Hematopoietic multipotent progenitor cell (in vitro differentiated cells): ENCODE measurements around the gene AIFM3. TPM values are rescaled to one million over a fixed set of nuclear protein-coding genes. Genes with fewer than 3 reads are reported as not detected.
A peak's percentile ranks its signal among the peaks of the same experiment; 100 is the strongest.
"Not testable (repeated sequence)": the region's sequence is repeated elsewhere in the genome, so short reads cannot be mapped to it uniquely, and the experiment has no call there.

Experiments used
- DNase-seq, 3 donors: peaks; one replicate each; pipeline ENCODE4 v3.0.0-alpha.2; 2011 to 2015; ENCODE audit warnings: low read depth in 2 of 3, low spot score in 2 of 3
- total RNA-seq: library from RNA; depleted of rRNA; stranded (reverse); fragments of >200 nt; gene quantifications from one replicate; pipeline ENCODE4 v1.2.3, GENCODE V29; 2012

Gene AIFM3
- total RNA-seq, 1 donor: 1.6 TPM

DNA sequence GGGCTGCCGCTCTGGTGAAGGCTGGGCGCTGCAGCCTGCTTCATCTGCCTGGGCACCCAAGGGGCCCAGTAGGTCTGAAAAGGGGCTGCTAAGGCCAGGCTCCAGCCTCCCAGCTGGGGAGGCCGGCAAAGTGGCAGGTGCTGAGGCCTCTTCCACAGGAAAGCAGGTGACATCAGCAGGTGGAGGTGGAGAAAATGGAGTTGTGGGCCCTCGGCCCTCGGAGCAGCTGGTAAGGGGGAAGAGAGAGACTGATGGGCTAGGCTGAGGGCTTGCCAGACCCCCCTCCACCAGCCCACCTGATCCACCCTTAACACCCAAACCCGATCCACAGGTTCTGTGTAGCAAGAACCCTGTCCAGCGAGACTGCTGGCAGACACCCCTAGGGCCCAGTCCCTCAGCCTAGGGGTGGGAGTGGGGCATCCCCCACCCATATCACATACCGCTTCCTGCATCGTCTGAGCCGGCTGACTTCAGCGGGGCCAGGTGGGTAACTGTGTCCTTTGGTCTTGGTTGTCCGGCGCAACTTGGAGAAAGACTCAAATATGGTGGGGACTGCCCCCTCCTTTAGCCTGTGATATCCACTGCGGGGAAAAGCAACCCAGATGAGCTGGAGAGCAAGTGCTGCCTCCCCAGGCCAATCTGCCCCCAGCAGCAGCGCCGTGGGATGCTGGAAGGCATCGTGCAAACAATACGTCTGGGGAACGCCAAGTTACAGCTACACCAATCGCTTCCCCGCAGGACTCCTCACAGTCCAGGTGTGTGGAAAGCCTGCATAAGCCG, 33.3 kb downstream of the AIFM3 start:
- DNase-seq: no peak

DNA sequence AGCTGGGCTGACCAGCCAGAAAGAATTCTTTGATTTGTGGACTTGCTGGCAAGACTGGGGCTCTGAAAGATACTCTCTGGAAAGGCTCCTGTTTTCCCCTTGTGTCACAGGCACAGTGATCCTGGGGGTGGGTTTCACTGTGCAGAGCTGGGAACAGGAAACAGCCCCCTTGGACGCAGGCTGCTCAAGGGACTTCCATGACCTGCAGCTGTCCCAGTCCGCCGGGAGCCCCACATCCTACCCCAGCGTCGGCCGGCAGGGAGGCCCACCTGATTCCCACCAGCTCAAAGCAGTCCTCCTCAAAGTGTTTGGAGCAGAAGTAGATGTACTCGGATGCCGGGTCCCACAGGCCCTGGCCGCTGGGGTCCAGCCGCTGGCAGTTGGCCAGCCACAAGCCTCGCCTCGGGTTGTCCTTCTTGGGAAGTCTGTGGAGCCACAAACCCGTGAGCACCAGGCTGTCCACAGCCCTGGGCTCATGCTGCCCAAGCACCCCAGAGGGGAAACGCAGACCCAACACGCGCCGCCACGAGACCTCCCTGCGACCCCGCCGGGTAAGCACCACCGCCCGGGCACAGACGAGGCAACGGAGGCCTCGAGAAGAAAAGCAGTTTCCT, 34.0 kb downstream of the AIFM3 start:
- no peak for DNase-seq

DNA sequence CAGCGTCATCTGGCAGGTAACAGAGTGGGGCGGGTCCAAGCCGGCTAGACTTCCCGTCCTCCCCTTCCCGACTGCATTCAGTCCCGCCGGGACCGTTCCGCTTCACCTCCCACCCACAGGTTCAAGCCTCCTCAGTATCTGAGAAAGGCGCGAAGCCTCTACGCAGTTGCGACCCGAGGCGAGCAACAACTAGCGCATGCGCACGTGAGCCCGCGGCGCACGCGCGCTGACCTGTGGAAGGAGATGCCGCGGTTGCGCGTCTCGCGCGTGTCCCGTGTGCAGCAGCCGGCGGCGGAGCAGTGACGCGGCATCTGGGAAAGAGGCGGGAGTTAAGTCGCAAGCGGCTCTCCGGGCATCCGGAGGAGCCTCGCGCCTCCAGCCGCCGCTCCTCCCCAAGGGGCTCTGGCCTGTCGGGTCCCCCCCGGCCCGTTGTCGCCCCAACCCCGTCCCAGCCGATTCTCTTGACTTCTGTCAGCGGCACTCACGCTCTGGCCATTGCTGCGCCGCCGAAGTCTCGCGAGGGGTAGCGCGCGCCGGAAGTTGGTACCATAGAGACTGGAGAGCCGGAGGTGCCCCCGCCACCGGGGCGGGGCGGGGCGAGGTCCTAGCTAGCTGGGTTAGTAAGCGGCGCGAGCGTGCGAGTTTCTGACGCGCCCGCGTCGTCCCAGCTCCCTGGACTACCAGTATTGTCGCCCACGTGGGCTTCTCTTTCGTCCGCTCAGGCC, 34.7 kb downstream of the AIFM3 start, which contains the start of gene THAP7:
TSS of gene THAP7 (minus strand) at position 518 of the 725 bp plus-strand sequence. CDS start at position 311, 207 bp downstream.
- DNase-seq: peak; percentile 97 to 98 (median 98)

DNA sequence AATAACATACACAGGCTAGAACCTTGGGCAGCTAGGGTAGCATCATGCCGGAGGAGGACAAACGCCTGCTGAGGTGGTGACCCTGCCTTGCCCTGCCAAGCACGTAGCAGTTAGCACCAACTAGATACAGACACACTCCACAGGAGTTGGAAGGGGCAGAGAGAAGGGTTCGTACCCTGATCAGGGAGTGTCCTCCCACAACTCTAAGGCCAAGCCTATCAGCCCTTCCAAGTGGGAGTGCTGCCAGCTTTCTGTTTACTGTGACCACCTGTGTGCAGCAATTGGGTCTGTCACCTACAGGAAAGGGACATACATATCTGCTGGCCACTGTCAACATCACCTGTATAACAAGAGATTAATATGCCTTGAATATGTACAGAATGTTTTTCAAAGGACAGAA, 36.7 kb downstream of the AIFM3 start:
- no peak for DNase-seq

DNA sequence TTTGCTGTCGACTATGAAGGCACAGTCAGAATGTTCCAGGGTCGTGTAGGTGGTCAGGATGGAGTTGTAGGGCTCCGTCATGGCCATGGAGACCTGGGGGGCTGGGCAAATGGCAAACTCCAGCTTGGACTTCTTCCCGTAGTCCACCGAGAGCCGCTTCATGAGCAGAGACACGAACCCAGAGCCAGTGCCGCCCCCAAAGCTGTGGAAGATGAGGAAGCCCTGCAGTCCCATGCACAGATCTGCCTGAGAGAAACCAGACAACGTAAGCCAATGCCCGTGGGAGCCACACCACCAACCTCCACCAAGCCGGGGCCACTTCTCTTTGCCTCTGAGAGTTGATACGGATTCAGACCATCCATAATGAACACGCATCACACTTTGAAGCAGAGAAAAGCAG, 42.2 kb downstream of the AIFM3 start:
- DNase-seq: not testable (repeated sequence)

DNA sequence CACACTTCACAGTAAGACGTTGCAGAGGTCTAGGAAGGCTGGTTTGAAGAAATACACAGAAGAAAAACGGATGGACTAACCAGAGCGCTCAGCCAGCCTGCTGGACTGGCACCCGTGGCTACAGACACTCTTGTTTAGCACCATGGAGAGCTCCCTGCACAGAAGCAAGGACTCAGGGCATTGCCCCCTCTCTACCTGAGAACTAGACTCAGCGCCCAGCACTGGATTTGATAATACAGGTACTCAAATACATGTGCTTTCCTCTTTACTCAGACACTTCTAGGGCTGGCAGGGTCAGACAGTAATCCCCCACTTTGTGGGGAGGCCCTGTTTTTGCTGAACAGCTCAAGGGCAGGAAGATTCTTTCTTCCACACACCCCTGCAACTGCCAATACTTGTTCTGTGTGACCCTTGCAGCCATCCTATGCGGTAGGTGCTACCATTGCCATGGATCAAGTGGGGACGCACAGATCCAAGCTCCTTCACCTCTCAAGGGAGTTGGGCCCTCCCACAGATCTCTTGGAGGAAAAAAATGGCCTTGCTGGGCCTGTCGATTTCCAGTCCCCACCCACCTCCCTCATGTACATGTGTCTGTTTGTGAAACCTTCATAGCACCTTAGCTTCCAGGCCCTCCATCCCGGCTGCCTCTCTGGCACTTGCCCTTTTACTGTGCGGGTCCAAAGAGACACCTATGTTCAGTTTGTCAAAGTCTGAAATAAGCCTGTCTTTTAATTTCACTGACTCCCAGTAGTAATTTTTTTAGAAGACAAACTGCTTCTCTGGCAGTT, 42.8 kb downstream of the AIFM3 start:
- peak in 2 of 3 donors; percentile 37 to 66 for DNase-seq

DNA sequence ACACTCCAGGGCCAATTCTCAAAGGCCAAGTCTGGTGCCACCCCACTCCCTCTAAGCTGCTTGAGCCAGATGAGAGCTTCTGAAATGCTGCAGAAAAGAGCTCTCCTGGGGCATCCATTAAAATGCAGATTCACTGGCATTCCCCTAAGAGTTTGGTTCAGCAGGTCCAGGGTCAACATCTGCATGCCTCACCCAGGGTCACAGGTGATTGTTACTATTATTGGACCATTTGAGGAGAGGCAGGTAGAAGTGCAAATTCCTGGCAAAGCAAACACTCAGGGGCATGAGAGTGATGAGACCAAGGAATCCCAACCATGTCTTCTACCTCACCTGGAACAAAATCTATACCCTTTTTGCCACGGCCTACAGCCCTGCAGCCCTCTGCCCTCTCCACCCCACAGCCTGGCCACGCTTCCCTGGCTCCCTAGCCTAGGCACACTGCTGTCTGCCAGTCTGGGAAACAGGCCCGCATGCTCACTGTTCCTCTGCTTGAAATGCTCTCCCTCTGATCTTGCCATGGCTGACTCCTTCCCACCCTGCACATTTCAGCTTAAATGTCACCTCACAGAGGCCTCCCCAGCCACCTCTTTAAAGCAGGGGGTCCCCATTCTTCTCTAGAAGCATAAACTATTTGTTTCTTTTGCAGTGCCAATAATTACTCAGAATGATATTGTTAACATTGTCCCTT, 43.5 kb downstream of the AIFM3 start:
- DNase-seq: no peak

DNA sequence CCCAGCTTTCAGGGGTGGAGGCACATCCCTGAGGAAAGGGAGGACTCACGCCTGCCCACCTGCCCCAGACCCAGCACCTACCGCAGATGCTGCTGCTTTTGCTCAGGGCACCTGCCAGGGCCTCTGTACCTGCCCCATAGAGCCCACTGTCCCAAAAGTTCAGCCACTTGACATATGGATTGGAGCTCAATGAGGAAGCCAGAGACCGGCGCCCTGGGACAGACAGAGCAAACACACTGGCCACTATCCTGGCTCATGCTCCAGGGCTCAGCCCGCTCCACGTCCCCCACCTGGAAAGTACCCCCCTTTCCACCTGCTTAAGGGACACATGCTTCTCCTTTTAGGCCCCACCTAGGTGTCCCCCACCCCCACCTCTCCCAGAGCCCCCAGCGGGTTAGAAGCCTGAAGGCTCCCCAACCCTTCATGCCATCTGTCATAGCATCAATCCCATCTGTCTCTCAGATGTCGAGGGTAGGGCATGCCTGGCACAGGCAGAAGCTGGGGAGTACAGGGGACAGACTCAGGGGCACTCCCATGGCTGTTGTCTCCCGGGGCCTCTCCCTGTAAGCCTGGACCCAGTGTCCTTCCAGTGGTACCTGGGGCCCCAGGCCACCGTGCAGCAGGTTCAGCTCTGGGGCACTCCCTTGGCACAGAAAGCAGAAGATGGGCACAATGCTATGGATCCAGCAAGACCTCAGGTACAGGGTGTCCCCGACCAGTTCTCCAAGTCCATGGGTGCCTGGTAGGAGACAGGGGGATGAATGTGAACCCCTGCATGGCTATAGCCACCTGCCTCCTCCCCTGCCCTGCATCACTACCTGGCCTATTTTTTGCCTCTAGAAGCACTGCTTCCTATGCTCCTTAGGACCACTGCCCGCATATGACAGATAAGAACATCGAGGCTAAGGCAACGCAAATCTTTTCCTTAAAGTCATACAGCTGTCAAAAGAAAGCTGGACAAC, 45.7 kb downstream of the AIFM3 start:
- no peak for DNase-seq

DNA sequence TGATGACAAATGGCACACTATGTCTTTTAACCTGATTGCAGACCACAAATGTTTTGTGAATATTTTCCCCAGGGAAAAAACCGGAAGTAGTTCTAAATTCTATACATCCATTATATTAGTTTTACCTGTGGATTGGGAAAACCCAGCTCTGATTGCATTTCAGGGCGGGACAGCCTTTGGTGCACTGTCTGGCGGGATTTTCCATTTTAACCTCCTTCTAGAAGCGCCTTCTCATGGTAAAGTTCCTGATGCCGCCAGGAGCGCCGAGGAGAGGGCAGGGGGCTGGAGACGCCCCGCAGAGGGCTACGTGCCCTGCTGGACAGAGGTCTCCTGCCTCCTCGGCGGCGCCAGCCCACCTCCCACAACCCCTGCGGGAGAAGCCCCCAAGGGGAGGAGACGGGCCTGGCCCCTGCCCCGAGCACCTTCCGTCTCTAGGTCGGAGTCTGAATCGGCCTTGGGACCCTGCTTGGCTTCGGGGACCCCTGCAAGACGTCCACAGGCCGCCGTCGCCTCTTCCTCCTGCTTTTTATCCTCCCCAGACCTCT, 46.7 kb downstream of the AIFM3 start:
- no peak for DNase-seq

DNA sequence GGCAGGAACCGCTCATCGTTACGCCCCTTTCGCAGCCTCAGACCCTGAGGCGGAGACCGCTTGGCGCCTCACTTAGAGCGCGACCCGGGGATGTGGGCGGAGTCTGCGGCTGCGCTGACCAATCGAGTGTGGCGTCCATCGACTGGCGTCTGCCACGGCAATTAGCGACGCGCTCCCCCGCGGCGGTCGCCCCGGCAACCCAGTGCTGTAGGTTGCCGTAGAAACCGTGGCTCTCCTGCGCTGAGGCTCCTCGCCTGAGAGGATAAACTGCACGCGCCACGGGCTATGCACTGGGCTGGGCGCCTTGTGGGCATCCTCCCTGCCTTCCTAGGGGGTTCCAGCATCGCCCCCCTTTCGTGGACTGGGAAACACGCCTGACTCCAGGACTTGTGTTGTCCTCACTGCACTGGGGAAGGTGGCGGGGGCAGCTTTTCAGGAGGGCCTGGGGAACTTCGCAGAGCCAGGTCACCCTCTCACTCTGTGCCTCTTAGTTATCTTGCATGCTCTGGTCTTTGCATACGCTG, 47.2 kb downstream of the AIFM3 start:
- DNase-seq: peak; percentile 64 to 92 (median 90)

DNA sequence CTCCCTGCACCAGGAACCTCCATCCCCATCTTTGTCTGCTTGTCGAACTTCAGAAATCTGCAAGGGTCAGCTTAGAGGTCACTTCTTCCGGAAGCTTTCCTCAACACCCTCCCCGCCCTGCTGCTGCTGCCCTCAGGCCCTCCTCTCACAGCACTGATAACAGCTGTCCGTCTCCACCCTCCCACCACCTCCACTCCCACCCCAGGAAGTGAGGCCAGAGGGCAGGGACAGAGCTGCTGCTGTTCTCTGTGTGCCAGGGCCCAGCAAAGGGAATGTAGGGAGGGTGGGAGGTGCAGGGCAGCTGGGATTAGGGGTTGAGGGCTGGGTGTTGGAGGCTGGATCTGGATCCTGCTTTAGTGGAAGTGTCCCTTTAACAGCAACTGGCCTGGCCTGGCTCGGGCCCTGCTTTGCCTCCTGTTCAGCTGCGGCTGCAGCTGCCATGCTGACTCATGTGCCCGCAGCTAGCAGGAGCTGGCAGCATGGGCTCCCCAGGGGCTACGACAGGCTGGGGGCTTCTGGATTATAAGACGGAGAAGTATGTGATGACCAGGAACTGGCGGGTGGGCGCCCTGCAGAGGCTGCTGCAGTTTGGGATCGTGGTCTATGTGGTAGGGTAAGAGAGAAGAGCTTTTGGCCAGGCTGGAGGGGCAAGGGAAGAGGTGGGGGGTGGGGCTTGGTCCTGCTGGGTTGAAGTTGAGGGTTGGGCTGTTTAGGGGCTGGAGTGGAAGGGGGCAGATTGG, 47.8 kb downstream of the AIFM3 start, which contains the start of gene P2RX6:
TSS of gene P2RX6 (plus strand) at position 440 of the 740 bp plus-strand sequence. CDS start at position 450, 10 bp downstream.
- peak in 1 of 3 donors; percentile 22 for DNase-seq

DNA sequence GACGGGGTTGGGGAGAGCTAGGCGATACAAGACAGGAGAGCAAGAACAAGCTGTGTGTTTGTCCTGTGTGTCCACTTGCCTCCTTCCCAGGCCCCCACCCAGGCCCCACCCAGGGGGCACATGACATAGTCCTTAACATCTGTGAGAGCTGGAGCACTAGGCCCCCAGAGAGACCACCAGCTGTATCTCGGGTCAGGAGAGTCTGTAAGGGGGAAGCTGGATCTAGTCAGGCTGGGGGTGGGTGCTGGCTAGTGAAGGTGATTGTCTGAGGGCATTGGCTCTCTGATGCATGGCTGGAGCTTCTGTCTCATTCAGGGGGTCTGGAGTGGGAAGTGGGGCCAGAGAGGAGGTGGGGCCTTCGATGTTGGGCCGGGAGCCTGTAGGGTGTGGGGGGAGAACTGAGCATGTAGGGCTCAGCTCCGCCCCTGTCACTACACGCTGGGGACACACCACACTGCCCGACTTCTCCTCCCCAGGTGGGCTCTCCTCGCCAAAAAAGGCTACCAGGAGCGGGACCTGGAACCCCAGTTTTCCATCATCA, 48.5 kb downstream of the AIFM3 start:
- DNase-seq: no peak

DNA sequence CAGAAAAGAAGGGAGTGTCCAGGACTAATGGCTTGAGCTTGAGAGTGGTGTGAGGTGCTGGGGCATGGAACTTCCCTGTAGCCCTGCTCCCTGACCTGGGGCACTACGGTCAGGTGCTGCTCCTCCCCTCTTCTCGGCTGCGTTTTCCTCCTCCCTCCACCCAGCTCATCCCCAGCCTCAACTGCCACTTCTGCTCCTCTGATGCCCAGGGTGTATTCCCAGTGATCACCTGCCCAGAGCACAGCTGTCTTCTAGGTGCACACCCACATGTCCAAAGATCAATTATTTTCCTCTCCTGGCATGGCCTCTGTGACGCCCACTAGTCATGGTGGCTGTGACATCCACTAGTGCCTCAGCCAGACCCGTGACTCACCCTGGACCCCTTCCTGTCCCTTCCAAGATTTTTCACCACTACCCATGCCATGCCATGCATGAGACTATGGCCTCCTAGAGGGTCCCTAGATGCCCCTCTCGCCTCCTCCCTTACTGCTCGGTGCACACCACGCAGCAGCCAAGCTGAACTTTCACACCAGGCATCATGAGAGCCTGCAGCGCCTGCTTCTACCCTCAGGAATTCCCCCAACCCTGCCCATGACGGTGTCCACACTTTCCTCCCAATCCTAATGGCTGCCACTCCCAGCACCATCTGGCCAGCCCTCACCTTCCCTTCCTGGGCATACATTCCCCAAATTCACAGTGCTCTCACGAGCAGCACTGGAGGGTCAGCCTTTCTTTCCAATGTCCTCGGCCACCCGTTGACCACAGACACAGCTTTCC, 49.8 kb downstream of the AIFM3 start:
- DNase-seq: no peak

DNA sequence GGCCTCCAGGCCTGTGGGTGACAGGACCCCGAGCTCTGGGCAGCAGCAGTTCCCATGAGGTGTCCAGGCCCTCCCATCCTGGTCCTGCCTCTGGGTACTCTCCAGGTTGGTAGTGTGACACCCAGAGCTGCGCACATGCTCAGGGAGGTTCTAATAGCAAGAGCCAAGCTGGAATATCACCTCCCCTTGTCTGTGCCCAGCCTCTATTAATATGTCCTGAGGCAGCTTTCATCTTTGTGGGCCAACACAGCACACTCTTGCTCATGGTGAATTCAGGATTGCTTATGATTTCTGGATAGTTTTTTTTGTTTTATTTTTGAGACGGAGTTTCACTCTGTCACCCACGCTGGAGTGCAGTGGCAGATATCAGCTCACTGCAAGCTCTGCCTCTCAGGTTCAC, 51.3 kb downstream of the AIFM3 start:
- no peak for DNase-seq

DNA sequence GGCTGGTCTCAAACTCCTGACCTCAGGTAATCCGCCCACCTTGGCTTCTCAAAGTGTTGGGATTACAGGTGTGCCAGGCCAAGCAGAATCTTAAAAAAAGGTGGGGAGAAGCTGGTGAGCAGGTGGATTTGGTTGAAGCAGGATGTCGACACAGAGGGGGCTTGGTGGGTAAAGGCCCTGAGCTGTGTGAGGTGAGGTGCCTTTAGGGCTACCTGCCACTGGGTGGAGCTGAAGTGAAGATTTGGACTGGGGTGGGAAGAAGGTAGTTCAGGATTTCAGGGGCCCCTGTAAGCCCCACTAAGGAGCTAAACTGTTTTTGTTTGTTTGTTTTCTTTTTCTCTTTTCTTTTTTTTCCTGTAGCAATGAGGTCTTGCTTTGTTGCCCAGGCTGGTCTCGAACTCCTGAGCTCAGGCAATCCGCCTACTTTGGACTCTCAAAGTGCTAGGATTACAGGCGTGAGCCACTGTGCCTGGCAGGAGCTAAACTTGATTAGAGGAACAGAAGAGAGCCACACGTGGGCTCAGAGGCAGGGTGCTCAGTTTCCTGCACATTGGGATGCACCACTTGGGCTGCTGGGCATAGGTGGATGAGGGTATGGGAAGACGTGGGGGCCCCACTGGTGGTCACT, 53.9 kb downstream of the AIFM3 start:
- peak in 1 of 3 donors; percentile 59 for DNase-seq

DNA sequence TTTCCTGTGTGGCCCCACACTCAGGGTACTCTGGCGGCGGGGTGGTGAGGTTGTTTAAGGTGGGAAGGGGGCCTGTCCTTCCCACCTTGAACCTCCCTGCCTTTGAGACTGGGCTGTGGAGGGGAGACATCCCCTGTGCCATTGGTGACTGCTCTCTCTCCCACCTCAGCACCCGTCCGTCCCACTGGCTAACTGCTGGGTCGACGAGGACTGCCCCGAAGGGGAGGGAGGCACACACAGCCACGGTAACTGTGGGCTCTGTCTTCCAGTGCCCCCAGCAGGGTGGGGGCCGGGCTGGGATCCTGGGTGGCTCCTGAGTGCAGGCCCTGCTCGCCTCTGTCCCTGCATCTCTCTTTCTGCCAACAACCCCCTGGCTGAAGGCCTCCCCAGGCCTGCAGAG, 55.5 kb downstream of the AIFM3 start:
- no peak for DNase-seq
